Measurements from ENCODE around the gene PCED1B.

PCED1B gene

DNA sequence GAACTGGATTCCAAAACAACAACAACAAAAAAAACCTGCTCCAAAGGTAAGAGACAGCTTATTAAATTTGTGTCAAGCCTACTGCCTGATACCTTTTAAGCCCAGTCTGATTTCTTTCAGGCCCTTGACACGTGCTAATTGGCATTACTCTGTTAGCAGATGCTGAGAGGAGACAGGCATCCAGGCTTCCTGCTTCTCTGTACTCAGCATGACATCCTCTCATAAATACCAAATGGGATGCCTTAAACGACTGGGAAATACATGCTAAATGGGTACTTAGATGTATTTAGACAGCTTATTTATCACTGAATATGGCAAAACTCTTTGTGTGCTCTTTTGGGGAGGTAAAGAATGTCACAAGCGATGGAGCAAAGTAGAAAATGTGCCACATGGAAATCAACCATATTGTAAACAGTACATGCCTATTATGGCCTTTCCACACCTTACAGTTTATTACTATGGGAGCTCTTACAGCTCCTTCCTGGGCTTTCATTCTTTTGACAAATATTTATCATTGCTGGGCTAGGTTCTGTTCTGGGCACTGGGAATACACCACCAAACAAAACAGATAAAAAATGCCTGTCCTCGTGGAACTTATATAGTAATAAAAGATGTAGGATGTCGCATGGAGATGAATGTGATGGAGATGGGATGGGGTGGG, 11.5 kb upstream of the PCED1B start:
- Histone ChIP-seq H3K4me3 (ENCODE audit: insufficient read depth, low read length, poor library complexity, severe bottlenecking) (no peak overlapping the region), H3F3A (ENCODE audit: insufficient read depth) (no peaks in the 10 kb centered on the region), H3K9me2 (replicated peaks; ENCODE audit: insufficient read depth, low read length) (no peaks in the 10 kb centered on the region), H4K20me1 (ENCODE audit: low read depth, low read length) (no peaks in the 10 kb centered on the region), H3K4me2 (ENCODE audit: low read depth, low read length, poor library complexity, severe bottlenecking) (no peak overlapping the region), H2AFZ (ENCODE audit: low read depth, low read length, severe bottlenecking) (no peak overlapping the region), H3K9ac (ENCODE audit: low read length) (no peak overlapping the region), H3K36me3 (ENCODE audit: low read length) (no peaks in the 10 kb centered on the region), H3K9me3 (ENCODE audit: insufficient read depth, low read length) (no peaks in the 10 kb centered on the region), H3K79me2 (ENCODE audit: insufficient read depth, low read length) (no peaks in the 10 kb centered on the region), H3K27ac (ENCODE audit: low read depth, low read length) (no peak overlapping the region), H3K27me3 (ENCODE audit: low read length) (no peaks in the 10 kb centered on the region)
- TF ChIP-seq CTCF (IDR thresholded peaks at IDR 0.05; ENCODE audit: insufficient read depth, low read length, poor library complexity, severe bottlenecking) = no peak
- TF ChIP-seq EZH2phosphoT487 (conservative IDR thresholded peaks at IDR 0.05; ENCODE audit: low read length) = no peak

- Histone ChIP-seq H3K4me2 (ENCODE audit: low read depth, low read length, poor library complexity, severe bottlenecking) (no peak overlapping the region), H4K20me1 (ENCODE audit: low read depth, low read length) (no peaks in the 10 kb centered on the region), H3K9me3 (ENCODE audit: insufficient read depth, low read length) (no peaks in the 10 kb centered on the region), H3K27ac (ENCODE audit: low read depth, low read length) (no peak overlapping the region), H3K79me2 (ENCODE audit: insufficient read depth, low read length) (no peaks in the 10 kb centered on the region), H2AFZ (ENCODE audit: low read depth, low read length, severe bottlenecking) (no peak overlapping the region), H3K4me3 (ENCODE audit: insufficient read depth, low read length, poor library complexity, severe bottlenecking) (no peak overlapping the region), H3K27me3 (ENCODE audit: low read length) (no peaks in the 10 kb centered on the region), H3K9ac (ENCODE audit: low read length) (no peak overlapping the region), H3F3A (ENCODE audit: insufficient read depth) (no peaks in the 10 kb centered on the region), H3K36me3 (ENCODE audit: low read length) (no peaks in the 10 kb centered on the region), H3K9me2 (replicated peaks; ENCODE audit: insufficient read depth, low read length) (no peaks in the 10 kb centered on the region)
- TF ChIP-seq EZH2phosphoT487 (conservative IDR thresholded peaks at IDR 0.05; ENCODE audit: low read length) (no peak), CTCF (IDR thresholded peaks at IDR 0.05; ENCODE audit: insufficient read depth, low read length, poor library complexity, severe bottlenecking) (no peak)
Measured at GRCh38 chr12:47068539-47068938, 10.9 kb upstream of the PCED1B start.

- TF ChIP-seq EZH2phosphoT487 (conservative IDR thresholded peaks at IDR 0.05; ENCODE audit: low read length) (no peak), CTCF (IDR thresholded peaks at IDR 0.05; ENCODE audit: insufficient read depth, low read length, poor library complexity, severe bottlenecking) (no peak)
- Histone ChIP-seq H4K20me1 (ENCODE audit: low read depth, low read length) (no peaks in the 10 kb centered on the region), H3K9me3 (ENCODE audit: insufficient read depth, low read length) (no peaks in the 10 kb centered on the region), H3K27me3 (ENCODE audit: low read length) (no peaks in the 10 kb centered on the region), H3K79me2 (ENCODE audit: insufficient read depth, low read length) (no peaks in the 10 kb centered on the region), H2AFZ (ENCODE audit: low read depth, low read length, severe bottlenecking) (no peak overlapping the region), H3K36me3 (ENCODE audit: low read length) (no peaks in the 10 kb centered on the region), H3K4me2 (ENCODE audit: low read depth, low read length, poor library complexity, severe bottlenecking) (no peak overlapping the region), H3K4me3 (ENCODE audit: insufficient read depth, low read length, poor library complexity, severe bottlenecking) (no peak overlapping the region), H3K27ac (ENCODE audit: low read depth, low read length) (no peak overlapping the region), H3F3A (ENCODE audit: insufficient read depth) (no peaks in the 10 kb centered on the region), H3K9ac (ENCODE audit: low read length) (no peak overlapping the region), H3K9me2 (replicated peaks; ENCODE audit: insufficient read depth, low read length) (no peaks in the 10 kb centered on the region)
Measured at GRCh38 chr12:47070310-47070709, 9.1 kb upstream of the PCED1B start.
